ENCODE results near the gene TESK2. TPM values are rescaled to one million over a fixed set of nuclear protein-coding genes. Genes with fewer than 3 reads are reported as not detected.

Gene TESK2
- polyA plus RNA-seq, 1 donor (not counting 4 experiments of a cell fraction or from before 2014, with no cell fraction given) = 2.0 TPM

DNA sequence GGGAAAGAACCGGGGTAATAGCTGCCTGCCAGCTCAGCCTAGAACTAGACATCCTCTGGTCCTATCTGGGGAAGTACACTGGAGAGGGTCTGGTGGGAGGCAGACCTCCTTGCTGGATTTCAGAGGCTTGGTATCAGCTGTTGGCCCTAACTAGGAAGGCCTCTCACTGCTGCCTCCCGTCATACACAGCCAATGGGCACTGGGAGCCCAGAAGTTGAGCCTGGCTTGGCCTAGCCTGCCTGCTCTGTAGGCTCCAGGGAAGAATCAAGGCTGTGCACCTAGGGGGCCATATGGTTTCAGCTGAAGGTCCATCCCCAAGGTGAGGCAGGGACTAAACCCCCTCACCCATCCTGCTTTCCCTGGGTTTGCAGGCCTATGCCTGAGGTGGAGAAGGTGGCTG, 146.5 kb downstream of the TESK2 start:
- Histone ChIP-seq H3K4me3 (ENCODE audit: control insufficient read depth in 2 of 3, extremely low read depth in 1 of 3, insufficient read depth in 2 of 3, low read depth in 1 of 3, low read length in 3 of 3) (no peak overlapping the region), H3K4me1 (ENCODE audit: control insufficient read depth, extremely low read depth, insufficient read depth, low read length) (peaks cover 30% of the 10 kb centered on the region), H3K27me3 (ENCODE audit: control insufficient read depth, extremely low read depth, insufficient read depth, low read length) (no peaks in the 10 kb centered on the region), H2AFZ (ENCODE audit: control insufficient read depth, low read length) (no peak overlapping the region), H3K79me2 (ENCODE audit: control insufficient read depth, insufficient read depth, low read length) (peaks cover 14% of the 10 kb centered on the region), H3K4me2 (ENCODE audit: control insufficient read depth, extremely low read depth, insufficient read depth, low read depth, low read length) (no peak overlapping the region), H4K20me1 (ENCODE audit: control insufficient read depth, extremely low read depth, insufficient read depth, low read length) (no peaks in the 10 kb centered on the region), H3K27ac (ENCODE audit: control insufficient read depth, insufficient read depth, low read length) (no peak overlapping the region), H3K9me3 (ENCODE audit: control insufficient read depth, low read depth, low read length) (no peaks in the 10 kb centered on the region), H3K9ac (ENCODE audit: control insufficient read depth, extremely low read depth, insufficient read depth, low read length) (no peak overlapping the region), H3K9me1 (ENCODE audit: control insufficient read depth, extremely low read depth, insufficient read depth, low read length) (no peaks in the 10 kb centered on the region), H3K36me3 (ENCODE audit: control insufficient read depth in 2 of 2, extremely low read depth in 1 of 2, insufficient read depth in 2 of 2, low read length in 2 of 2) (peaks cover 26 to 32% of the 10 kb centered on the region in 2 experiments)
- dilution Hi-C loops (cut with MboI; ENCODE audit: extremely low pct_ligation_motif_present, low sequenced_read_pairs) = no loop called here
- DNase-seq (ENCODE audit: low read depth, low spot score) = no peak
- no peak for FAIRE-seq
- TF ChIP-seq, protein P1, sequence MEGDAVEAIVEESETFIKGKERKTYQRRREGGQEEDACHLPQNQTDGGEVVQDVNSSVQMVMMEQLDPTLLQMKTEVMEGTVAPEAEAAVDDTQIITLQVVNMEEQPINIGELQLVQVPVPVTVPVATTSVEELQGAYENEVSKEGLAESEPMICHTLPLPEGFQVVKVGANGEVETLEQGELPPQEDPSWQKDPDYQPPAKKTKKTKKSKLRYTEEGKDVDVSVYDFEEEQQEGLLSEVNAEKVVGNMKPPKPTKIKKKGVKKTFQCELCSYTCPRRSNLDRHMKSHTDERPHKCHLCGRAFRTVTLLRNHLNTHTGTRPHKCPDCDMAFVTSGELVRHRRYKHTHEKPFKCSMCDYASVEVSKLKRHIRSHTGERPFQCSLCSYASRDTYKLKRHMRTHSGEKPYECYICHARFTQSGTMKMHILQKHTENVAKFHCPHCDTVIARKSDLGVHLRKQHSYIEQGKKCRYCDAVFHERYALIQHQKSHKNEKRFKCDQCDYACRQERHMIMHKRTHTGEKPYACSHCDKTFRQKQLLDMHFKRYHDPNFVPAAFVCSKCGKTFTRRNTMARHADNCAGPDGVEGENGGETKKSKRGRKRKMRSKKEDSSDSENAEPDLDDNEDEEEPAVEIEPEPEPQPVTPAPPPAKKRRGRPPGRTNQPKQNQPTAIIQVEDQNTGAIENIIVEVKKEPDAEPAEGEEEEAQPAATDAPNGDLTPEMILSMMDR (optimal IDR thresholded peaks at IDR 0.05 in 1 of 3, IDR thresholded peaks at IDR 0.05 in 1 of 3, conservative IDR thresholded peaks at IDR 0.05 in 1 of 3; ENCODE audit: extremely low read depth in 1 of 3, insufficient read depth in 2 of 3, low read length in 3 of 3) = no peak
- TF ChIP-seq EZH2 (IDR thresholded peaks at IDR 0.05; ENCODE audit: low read length) = no peak

DNA sequence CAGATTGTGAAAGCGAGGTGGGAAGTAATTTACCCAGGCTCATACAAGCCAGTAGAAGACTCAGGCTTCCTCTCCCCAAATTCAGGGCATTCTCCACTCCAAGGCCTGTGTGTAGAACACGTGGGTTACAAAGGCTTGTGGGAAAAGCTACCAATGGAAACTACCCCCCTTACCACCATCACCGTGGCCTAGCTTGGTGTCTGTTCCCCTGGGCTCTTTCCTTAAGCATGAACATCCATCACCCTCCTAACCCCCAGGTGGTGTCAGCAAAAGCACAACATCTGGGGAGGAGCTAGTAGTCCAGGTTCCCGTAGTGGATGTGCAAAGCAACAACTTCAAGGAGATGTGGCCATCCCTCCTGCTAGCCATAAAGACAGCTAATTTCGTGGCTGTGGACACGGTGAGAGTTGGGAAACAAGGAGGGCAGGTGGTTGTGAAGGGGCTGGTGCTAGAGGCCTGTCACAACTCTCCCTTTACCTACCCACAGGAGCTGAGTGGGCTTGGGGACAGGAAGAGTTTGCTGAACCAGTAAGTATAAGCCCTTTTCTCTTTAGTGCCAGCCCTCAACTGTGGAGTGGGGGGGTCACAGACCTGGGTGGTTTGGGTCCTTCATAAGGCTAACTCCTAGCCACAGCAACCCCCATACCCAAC, 150.0 kb downstream of the TESK2 start:
- Histone ChIP-seq H3K27ac (ENCODE audit: control insufficient read depth, insufficient read depth, low read length) (peak overlapping the region; percentile 94), H3K4me1 (ENCODE audit: control insufficient read depth, extremely low read depth, insufficient read depth, low read length) (peaks cover 15% of the 10 kb centered on the region), H3K27me3 (ENCODE audit: control insufficient read depth, extremely low read depth, insufficient read depth, low read length) (no peaks in the 10 kb centered on the region), H4K20me1 (ENCODE audit: control insufficient read depth, extremely low read depth, insufficient read depth, low read length) (no peaks in the 10 kb centered on the region), H3K9ac (ENCODE audit: control insufficient read depth, extremely low read depth, insufficient read depth, low read length) (peak overlapping the region; percentile 91), H3K36me3 (ENCODE audit: control insufficient read depth in 2 of 2, extremely low read depth in 1 of 2, insufficient read depth in 2 of 2, low read length in 2 of 2) (peaks cover 26 to 32% of the 10 kb centered on the region in 2 experiments), H3K4me2 (ENCODE audit: control insufficient read depth, extremely low read depth, insufficient read depth, low read depth, low read length) (peak overlapping the region; percentile 99), H3K9me1 (ENCODE audit: control insufficient read depth, extremely low read depth, insufficient read depth, low read length) (no peaks in the 10 kb centered on the region), H3K4me3 (ENCODE audit: control insufficient read depth in 2 of 3, extremely low read depth in 1 of 3, insufficient read depth in 2 of 3, low read depth in 1 of 3, low read length in 3 of 3) (peak overlapping the region; percentile 67 to 89 (median 78)), H2AFZ (ENCODE audit: control insufficient read depth, low read length) (peak overlapping the region; percentile 96), H3K79me2 (ENCODE audit: control insufficient read depth, insufficient read depth, low read length) (peaks cover 16% of the 10 kb centered on the region), H3K9me3 (ENCODE audit: control insufficient read depth, low read depth, low read length) (no peaks in the 10 kb centered on the region)
- dilution Hi-C loops (cut with MboI; ENCODE audit: extremely low pct_ligation_motif_present, low sequenced_read_pairs) = no loop called here
- DNase-seq (ENCODE audit: low read depth, low spot score) = no peak
- FAIRE-seq = no peak
- TF ChIP-seq, protein P1 (optimal IDR thresholded peaks at IDR 0.05 in 1 of 3, IDR thresholded peaks at IDR 0.05 in 1 of 3, conservative IDR thresholded peaks at IDR 0.05 in 1 of 3; ENCODE audit: extremely low read depth in 1 of 3, insufficient read depth in 2 of 3, low read length in 3 of 3) = peak in 1 of 3 experiments; percentile 28
- TF ChIP-seq EZH2 (IDR thresholded peaks at IDR 0.05; ENCODE audit: low read length) = no peak

Data from keratinocyte (primary cell).